BE2C (cell line): Measurements from ENCODE around the gene NT5C1A.

Experiments
- DNase-seq: peaks from one replicate; pipeline ENCODE4 v3.0.0-alpha.2; 2020
- H3K27me3 ChIP-seq: fragments of 250-450 bp; sonication (Bioruptor Pico); 2 replicates; pipeline ENCODE4 v1.5.1; 2020; ENCODE audit warnings: mild to moderate bottlenecking
- H3K36me3 ChIP-seq: fragments of 250-450 bp; sonication (Bioruptor Pico); 2 replicates; pipeline ENCODE4 v1.5.1; 2020; ENCODE audit warnings: mild to moderate bottlenecking
- H3K4me1 ChIP-seq: fragments of 250-450 bp; sonication (Bioruptor Pico); 2 replicates; pipeline ENCODE4 v1.5.1; 2020
- H3K4me3 ChIP-seq: 2 replicates; pipeline ENCODE4 v1.5.1; 2011; ENCODE audit warnings: low read depth, low read length
- H3K9me3 ChIP-seq: fragments of 250-450 bp; sonication (Bioruptor Pico); 2 replicates; pipeline ENCODE4 v1.5.1; 2020
- TF ChIP-seq, protein P1 (sequence below): IDR thresholded peaks from 2 replicates; pipeline ENCODE4 v1.5.1; 2012; ENCODE audit warnings: mild to moderate bottlenecking, low read depth, low read length

Gene NT5C1A

DNA sequence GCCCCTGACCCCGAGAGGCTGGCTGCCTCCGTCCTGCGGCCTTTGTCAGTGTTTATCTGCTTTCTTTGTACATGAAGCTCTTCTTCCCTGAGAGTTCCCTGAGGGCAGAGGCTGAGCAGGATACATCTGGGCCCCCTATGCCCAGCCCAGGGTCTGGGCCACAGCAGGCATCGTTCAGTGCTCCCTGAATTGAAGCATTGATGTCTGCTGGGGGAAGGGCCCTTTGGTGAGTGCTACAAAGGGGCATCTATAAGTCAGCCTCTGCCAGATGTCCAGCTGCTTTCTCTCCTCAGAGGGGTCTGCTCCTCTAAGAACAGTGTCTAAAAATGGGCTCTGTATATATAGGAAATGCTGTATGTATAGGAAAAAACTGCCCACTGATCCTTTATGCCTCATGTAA is 34.5 kb downstream of the NT5C1A start:
- TF ChIP-seq, protein P1, sequence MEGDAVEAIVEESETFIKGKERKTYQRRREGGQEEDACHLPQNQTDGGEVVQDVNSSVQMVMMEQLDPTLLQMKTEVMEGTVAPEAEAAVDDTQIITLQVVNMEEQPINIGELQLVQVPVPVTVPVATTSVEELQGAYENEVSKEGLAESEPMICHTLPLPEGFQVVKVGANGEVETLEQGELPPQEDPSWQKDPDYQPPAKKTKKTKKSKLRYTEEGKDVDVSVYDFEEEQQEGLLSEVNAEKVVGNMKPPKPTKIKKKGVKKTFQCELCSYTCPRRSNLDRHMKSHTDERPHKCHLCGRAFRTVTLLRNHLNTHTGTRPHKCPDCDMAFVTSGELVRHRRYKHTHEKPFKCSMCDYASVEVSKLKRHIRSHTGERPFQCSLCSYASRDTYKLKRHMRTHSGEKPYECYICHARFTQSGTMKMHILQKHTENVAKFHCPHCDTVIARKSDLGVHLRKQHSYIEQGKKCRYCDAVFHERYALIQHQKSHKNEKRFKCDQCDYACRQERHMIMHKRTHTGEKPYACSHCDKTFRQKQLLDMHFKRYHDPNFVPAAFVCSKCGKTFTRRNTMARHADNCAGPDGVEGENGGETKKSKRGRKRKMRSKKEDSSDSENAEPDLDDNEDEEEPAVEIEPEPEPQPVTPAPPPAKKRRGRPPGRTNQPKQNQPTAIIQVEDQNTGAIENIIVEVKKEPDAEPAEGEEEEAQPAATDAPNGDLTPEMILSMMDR: no peak
- no peak overlapping the region for H3K4me3 ChIP-seq
- H3K27me3 ChIP-seq: no peaks in the 10 kb centered on the region
- H3K9me3 ChIP-seq: no peaks in the 10 kb centered on the region
- DNase-seq: no peak
- no peaks in the 10 kb centered on the region for H3K36me3 ChIP-seq
- H3K4me1 ChIP-seq: no peaks in the 10 kb centered on the region

DNA sequence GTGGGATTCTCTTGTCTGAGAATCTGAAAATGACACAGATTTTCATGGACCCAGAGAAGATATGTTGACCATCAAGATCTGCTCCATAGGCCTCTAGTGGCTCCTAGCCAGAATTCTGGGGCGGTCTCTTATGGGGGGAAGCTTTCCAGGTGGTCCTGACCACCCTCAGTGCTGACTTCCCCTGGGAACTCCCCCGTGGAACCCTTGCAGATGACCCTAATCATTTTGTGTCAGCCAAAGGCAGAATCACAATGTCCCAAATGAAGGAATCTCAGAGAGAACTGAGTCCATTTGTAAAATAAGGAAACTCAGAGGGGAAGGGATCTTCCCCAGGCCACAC is 36.1 kb downstream of the NT5C1A start:
- no peak for DNase-seq
- H3K27me3 ChIP-seq: no peaks in the 10 kb centered on the region
- no peaks in the 10 kb centered on the region for H3K4me1 ChIP-seq
- no peak overlapping the region for H3K4me3 ChIP-seq
- TF ChIP-seq, protein P1: no peak
- H3K36me3 ChIP-seq: no peaks in the 10 kb centered on the region
- H3K9me3 ChIP-seq: no peaks in the 10 kb centered on the region

DNA sequence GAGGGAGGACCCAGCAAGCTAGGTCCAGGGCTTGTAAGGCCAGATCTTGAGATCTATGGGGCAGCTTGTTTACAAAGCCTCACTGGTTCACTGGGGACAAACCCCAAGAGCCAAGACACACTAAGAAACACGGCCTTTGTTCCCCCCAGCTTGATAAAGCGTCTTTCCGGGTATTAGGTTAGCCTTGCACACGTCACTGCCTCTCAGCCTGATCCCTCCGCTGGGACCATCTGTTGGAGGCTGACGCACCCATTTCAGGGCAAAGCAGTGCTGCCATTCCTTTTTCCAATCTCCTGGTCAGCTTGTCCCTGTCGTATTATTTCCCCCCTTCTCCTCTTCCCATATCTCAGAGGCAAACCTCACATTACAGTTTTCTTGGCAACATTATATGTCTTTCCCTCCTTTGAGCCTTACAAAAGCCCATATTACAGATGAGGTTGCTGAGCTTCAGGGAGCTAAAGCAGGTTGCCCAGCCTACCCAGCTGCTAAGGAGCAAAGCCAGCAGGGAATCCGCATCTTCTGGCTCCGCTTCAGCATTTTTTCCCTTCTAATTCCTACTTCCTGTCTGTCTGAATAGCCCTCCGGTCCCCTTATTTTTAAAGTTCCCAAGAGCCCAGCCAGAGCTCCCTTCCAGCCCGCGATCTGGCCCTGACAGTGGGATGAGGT is 36.6 kb downstream of the NT5C1A start:
- no peak overlapping the region for H3K4me3 ChIP-seq
- TF ChIP-seq, protein P1: no peak
- no peaks in the 10 kb centered on the region for H3K36me3 ChIP-seq
- H3K4me1 ChIP-seq: no peaks in the 10 kb centered on the region
- H3K27me3 ChIP-seq: no peaks in the 10 kb centered on the region
- H3K9me3 ChIP-seq: no peaks in the 10 kb centered on the region
- DNase-seq: no peak

DNA sequence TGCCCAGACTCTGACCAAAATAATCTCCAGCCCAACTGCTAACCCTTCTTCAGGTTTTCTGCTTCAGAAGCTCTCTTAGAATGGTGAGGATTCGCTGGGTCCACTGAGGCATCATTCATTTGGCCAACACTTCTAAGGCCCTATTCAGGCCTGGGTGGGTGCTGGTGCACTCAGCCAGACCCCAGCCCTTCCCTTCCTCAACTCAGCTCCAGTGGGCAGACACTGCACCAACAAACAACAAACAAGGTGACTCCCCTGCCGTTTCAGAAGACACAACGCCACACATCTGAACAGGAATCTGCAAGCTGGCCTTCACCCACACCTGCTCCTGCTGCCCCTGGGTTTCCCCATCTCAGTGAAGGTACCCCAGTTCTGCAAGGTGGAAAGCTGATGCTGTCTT is 38.5 kb downstream of the NT5C1A start:
- no peaks in the 10 kb centered on the region for H3K4me1 ChIP-seq
- no peak overlapping the region for H3K4me3 ChIP-seq
- H3K27me3 ChIP-seq: no peaks in the 10 kb centered on the region

DNA sequence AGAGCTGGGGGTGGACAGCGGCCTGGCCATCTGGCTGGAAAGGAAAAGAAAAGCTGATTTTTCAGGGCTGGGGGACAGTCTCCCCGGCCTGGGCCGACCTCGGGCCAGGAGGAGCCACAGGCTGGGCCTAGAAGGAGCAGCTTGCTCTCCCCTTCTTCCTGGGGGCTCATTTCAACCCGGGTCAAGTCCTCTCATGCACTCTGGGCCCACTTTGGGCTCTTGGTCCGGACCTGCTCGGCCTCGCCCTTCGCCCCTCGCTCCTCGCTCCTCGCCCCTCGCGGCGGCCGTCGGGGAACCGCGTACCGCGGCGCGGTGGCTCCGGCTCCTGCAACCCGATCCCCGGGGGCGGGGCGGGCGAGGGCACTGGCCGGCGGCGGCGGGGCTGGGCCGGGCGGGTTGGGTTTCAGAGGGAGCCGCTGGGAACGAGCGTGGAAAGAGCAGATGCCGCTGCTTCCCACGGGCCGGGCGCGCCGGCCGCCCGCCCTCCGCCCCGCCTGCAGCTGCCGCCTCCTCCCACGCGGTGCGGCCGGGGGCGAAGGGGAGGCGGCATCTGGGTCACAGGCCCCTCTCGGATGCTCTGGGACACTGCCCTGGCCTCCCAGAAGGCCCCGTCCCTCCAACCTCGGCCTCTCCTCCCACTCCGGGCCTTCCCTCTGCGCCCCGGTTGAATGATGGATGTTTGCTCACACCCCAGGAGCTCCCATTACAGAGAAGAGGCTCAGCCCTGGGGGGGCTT is 39.1 kb downstream of the NT5C1A start:
- H3K4me3 ChIP-seq: no peak overlapping the region
- no peaks in the 10 kb centered on the region for H3K27me3 ChIP-seq
- TF ChIP-seq, protein P1: no peak

More for the DNA sequence above, 38.5 kb downstream of the NT5C1A start:
- H3K9me3 ChIP-seq: no peaks in the 10 kb centered on the region
- TF ChIP-seq, protein P1: no peak
- DNase-seq: no peak
- no peaks in the 10 kb centered on the region for H3K36me3 ChIP-seq

DNA sequence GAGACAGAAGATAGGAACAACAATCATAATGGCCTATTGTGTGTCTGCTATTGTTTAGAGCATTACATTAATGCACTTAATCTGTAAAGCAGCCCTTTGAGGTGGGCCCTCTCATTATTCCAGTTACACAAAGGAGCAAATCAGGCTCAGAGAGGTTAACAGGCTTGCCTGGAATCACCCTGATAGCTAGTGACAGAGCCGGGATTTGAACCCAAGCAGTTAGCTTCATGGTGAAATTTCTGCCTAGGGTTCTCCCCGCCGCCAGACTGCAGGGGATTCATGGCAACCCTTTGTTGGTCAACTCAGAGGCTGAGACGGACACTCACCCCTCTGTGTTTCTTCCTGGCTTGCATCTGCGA is 39.6 kb downstream of the NT5C1A start:
- Histone ChIP-seq H3K36me3 (no peaks in the 10 kb centered on the region), H3K27me3 (no peaks in the 10 kb centered on the region)

More for the DNA sequence above, 39.1 kb downstream of the NT5C1A start:
- DNase-seq: no peak
- H3K36me3 ChIP-seq: no peaks in the 10 kb centered on the region
- H3K4me1 ChIP-seq: no peaks in the 10 kb centered on the region
- H3K9me3 ChIP-seq: no peaks in the 10 kb centered on the region

More for the DNA sequence above, 39.6 kb downstream of the NT5C1A start:
- Histone ChIP-seq H3K4me1 (no peaks in the 10 kb centered on the region), H3K9me3 (no peaks in the 10 kb centered on the region), H3K4me3 (no peak overlapping the region)
- DNase-seq: no peak
- TF ChIP-seq, protein P1: no peak
